WERI-Rb-1 (cell line): ENCODE measurements around the gene IRX6.

Experiments
- DNase-seq: peaks from one replicate; pipeline ENCODE4 v3.0.0-alpha.2; 2020
- H3K27ac ChIP-seq: fragments of 250-450 bp; sonication (Bioruptor Pico); 2 replicates; pipeline ENCODE4 v1.5.1; 2020; ENCODE audit warnings: mild to moderate bottlenecking, moderate library complexity
- H3K27me3 ChIP-seq: fragments of 250-450 bp; sonication (Bioruptor Pico); 2 replicates; pipeline ENCODE4 v1.5.1; 2021; ENCODE audit warnings: mild to moderate bottlenecking, low read depth, moderate library complexity; ENCODE audit not compliant: insufficient read depth, severe bottlenecking
- H3K36me3 ChIP-seq: fragments of 250-450 bp; sonication (Bioruptor Pico); 2 replicates; pipeline ENCODE4 v1.5.1; 2020; ENCODE audit warnings: mild to moderate bottlenecking, moderate library complexity
- H3K4me3 ChIP-seq: 2 replicates; pipeline ENCODE4 v1.5.1; 2011; ENCODE audit warnings: low read depth, mild to moderate bottlenecking, control low read depth, low read length
- H3K9me3 ChIP-seq: fragments of 250-450 bp; sonication (Bioruptor Pico); 2 replicates; pipeline ENCODE4 v1.5.1; 2021; ENCODE audit warnings: mild to moderate bottlenecking, moderate library complexity; ENCODE audit not compliant: severe bottlenecking
- CTCF ChIP-seq: IDR thresholded peaks from 2 replicates; pipeline ENCODE4 v1.5.1; 2011; ENCODE audit warnings: low read depth, mild to moderate bottlenecking, control low read depth, inconsistent platforms, low read length

IRX6 gene

GRCh38 chr16:55280587-55280986, 43.4 kb upstream of the IRX6 start:
- DNase-seq = no peak
- Histone ChIP-seq H3K27me3 (no peaks in the 10 kb centered on the region), H3K4me3 (no peak overlapping the region), H3K9me3 (no peaks in the 10 kb centered on the region), H3K27ac (no peak overlapping the region), H3K36me3 (no peaks in the 10 kb centered on the region)
- TF ChIP-seq CTCF = no peak

DNA sequence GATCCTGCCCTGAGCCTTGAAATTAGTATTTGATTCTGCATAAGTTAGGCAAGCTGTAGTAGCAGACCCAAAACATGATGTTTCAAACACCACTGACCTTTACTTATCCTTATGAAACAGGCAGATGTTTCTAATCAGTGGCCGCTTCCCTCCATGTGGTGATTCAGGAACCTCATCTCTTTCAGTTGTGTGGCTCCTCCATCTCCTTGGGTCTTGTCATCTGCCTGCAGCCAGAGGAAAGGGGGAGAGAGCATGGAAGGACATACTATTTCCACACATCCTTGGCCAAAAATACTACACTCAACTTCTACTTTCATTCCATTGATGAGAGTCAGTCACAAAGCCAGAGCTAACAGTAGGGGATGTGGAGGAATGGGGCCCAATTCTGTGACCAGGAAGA, 41.6 kb upstream of the IRX6 start:
- Histone ChIP-seq H3K36me3 (no peaks in the 10 kb centered on the region), H3K27ac (no peak overlapping the region), H3K4me3 (no peak overlapping the region), H3K27me3 (no peaks in the 10 kb centered on the region), H3K9me3 (no peaks in the 10 kb centered on the region)
- no peak for TF ChIP-seq CTCF
- no peak for DNase-seq

GRCh38 chr16:55283812-55284717, 39.9 kb upstream of the IRX6 start:
- H3K27me3 ChIP-seq = no peaks in the 10 kb centered on the region
- no peak overlapping the region for H3K27ac ChIP-seq
- DNase-seq = no peak
- TF ChIP-seq CTCF = no peak
- H3K9me3 ChIP-seq = no peaks in the 10 kb centered on the region
- H3K36me3 ChIP-seq = no peaks in the 10 kb centered on the region
- H3K4me3 ChIP-seq = no peak overlapping the region

- Histone ChIP-seq H3K4me3 (no peak overlapping the region), H3K27me3 (no peaks in the 10 kb centered on the region), H3K9me3 (no peaks in the 10 kb centered on the region), H3K36me3 (no peaks in the 10 kb centered on the region), H3K27ac (no peak overlapping the region)
- TF ChIP-seq CTCF = no peak
- DNase-seq = no peak
These were observed 39.3 kb upstream of the IRX6 start for GRCh38 chr16:55284718-55285099.

- no peak for TF ChIP-seq CTCF
- H3K9me3 ChIP-seq = no peaks in the 10 kb centered on the region
- H3K27ac ChIP-seq = no peak overlapping the region
- H3K4me3 ChIP-seq = no peak overlapping the region
- no peak for DNase-seq
- no peaks in the 10 kb centered on the region for H3K27me3 ChIP-seq
- H3K36me3 ChIP-seq = no peaks in the 10 kb centered on the region
These were observed 38.4 kb upstream of the IRX6 start for GRCh38 chr16:55285586-55285985.

- no peaks in the 10 kb centered on the region for H3K9me3 ChIP-seq
- H3K27me3 ChIP-seq = no peaks in the 10 kb centered on the region
- no peak for DNase-seq
- H3K36me3 ChIP-seq = no peaks in the 10 kb centered on the region
- no peak overlapping the region for H3K27ac ChIP-seq
- no peak overlapping the region for H3K4me3 ChIP-seq
- TF ChIP-seq CTCF = no peak
These were observed 34.6 kb upstream of the IRX6 start for GRCh38 chr16:55289353-55289752.
